Measurements from ENCODE around the gene NES.

Gene NES

GRCh38 chr1:156673387-156674121, 3.7 kb downstream of the NES start:
- ATAC-seq: no peak
- no peak for TF ChIP-seq ARNTL (CRISPR knock-in tag; IDR thresholded peaks at IDR 0.05; ENCODE audit: borderline replicate concordance, low read depth)
- TF ChIP-seq TCF4 (CRISPR knock-in tag; IDR thresholded peaks at IDR 0.05; ENCODE audit: borderline replicate concordance): no peak
- TF ChIP-seq, protein P1, sequence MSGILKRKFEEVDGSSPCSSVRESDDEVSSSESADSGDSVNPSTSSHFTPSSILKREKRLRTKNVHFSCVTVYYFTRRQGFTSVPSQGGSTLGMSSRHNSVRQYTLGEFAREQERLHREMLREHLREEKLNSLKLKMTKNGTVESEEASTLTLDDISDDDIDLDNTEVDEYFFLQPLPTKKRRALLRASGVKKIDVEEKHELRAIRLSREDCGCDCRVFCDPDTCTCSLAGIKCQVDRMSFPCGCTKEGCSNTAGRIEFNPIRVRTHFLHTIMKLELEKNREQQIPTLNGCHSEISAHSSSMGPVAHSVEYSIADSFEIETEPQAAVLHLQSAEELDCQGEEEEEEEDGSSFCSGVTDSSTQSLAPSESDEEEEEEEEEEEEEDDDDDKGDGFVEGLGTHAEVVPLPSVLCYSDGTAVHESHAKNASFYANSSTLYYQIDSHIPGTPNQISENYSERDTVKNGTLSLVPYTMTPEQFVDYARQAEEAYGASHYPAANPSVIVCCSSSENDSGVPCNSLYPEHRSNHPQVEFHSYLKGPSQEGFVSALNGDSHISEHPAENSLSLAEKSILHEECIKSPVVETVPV (CRISPR knock-in tag; IDR thresholded peaks at IDR 0.05): no peak
- no peak for TF ChIP-seq RARB (CRISPR knock-in tag; IDR thresholded peaks at IDR 0.05)
- TF ChIP-seq CREB5 (CRISPR knock-in tag; IDR thresholded peaks at IDR 0.05; ENCODE audit: low read depth): no peak
- TF ChIP-seq, protein P2, sequence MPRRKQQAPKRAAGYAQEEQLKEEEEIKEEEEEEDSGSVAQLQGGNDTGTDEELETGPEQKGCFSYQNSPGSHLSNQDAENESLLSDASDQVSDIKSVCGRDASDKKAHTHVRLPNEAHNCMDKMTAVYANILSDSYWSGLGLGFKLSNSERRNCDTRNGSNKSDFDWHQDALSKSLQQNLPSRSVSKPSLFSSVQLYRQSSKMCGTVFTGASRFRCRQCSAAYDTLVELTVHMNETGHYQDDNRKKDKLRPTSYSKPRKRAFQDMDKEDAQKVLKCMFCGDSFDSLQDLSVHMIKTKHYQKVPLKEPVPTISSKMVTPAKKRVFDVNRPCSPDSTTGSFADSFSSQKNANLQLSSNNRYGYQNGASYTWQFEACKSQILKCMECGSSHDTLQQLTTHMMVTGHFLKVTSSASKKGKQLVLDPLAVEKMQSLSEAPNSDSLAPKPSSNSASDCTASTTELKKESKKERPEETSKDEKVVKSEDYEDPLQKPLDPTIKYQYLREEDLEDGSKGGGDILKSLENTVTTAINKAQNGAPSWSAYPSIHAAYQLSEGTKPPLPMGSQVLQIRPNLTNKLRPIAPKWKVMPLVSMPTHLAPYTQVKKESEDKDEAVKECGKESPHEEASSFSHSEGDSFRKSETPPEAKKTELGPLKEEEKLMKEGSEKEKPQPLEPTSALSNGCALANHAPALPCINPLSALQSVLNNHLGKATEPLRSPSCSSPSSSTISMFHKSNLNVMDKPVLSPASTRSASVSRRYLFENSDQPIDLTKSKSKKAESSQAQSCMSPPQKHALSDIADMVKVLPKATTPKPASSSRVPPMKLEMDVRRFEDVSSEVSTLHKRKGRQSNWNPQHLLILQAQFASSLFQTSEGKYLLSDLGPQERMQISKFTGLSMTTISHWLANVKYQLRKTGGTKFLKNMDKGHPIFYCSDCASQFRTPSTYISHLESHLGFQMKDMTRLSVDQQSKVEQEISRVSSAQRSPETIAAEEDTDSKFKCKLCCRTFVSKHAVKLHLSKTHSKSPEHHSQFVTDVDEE (CRISPR knock-in tag; IDR thresholded peaks at IDR 0.05): no peak
- no peak for TF ChIP-seq ZFP30 (CRISPR knock-in tag; IDR thresholded peaks at IDR 0.05)

- no peak for ATAC-seq
- TF ChIP-seq TOX (CRISPR knock-in tag; IDR thresholded peaks at IDR 0.05; ENCODE audit: borderline replicate concordance) (no peak), ZNF8 (CRISPR knock-in tag; IDR thresholded peaks at IDR 0.05) (no peak), TCF4 (CRISPR knock-in tag; IDR thresholded peaks at IDR 0.05; ENCODE audit: borderline replicate concordance) (no peak), OSR1 (CRISPR knock-in tag; IDR thresholded peaks at IDR 0.05) (no peak), ZFP3 (CRISPR knock-in tag; IDR thresholded peaks at IDR 0.05) (no peak), PPARA (CRISPR knock-in tag; IDR thresholded peaks at IDR 0.05; ENCODE audit: borderline replicate concordance) (no peak), POU6F1 (CRISPR knock-in tag; IDR thresholded peaks at IDR 0.05; ENCODE audit: borderline replicate concordance, low read depth) (no peak)
- TF ChIP-seq, protein P2 (CRISPR knock-in tag; IDR thresholded peaks at IDR 0.05): no peak
Observed at GRCh38 chr1:156671804-156672203, 5.4 kb downstream of the NES start.

GRCh38 chr1:156670791-156671190, 6.4 kb downstream of the NES start:
- TF ChIP-seq GLIS3 (CRISPR knock-in tag; IDR thresholded peaks at IDR 0.05) (no peak), PATZ1 (CRISPR knock-in tag; IDR thresholded peaks at IDR 0.05; ENCODE audit: borderline replicate concordance) (no peak), SNAI2 (CRISPR knock-in tag; IDR thresholded peaks at IDR 0.05) (no peak), ZNF70 (CRISPR knock-in tag; IDR thresholded peaks at IDR 0.05) (no peak)
- TF ChIP-seq, protein P1 (CRISPR knock-in tag; IDR thresholded peaks at IDR 0.05): no peak
- no peak for ATAC-seq
